IgD-negative memory B cell (primary cell): Measurements from ENCODE around the gene CDK10. TPM values are rescaled to one million over a fixed set of nuclear protein-coding genes. Genes with fewer than 3 reads are reported as not detected.

Source experiments
- H3K27ac Mint-ChIP-seq, 3 donors: one replicate each; pipeline ENCODE4 v1.8.0; 2020 to 2022; ENCODE audit warnings: mild to moderate bottlenecking in 3 of 3, mixed read lengths in 3 of 3, moderate library complexity in 1 of 3
- H3K27me3 Mint-ChIP-seq: one replicate; pipeline ENCODE4 v1.8.0; 2021; ENCODE audit warnings: mixed read lengths
- H3K36me3 Mint-ChIP-seq: one replicate; pipeline ENCODE4 v1.8.0; 2020; ENCODE audit warnings: mild to moderate bottlenecking, mixed read lengths
- H3K4me1 Mint-ChIP-seq, 3 donors: one replicate each; pipeline ENCODE4 v1.8.0; 2020 to 2022; ENCODE audit warnings: mixed read lengths in 3 of 3, mild to moderate bottlenecking in 1 of 3
- H3K4me3 Mint-ChIP-seq, 4 donors: one replicate each; pipeline ENCODE4 v1.8.0; 2020 to 2022; ENCODE audit warnings: mild to moderate bottlenecking in 4 of 4, mixed read lengths in 4 of 4, moderate library complexity in 3 of 4
- H3K9me3 Mint-ChIP-seq, 3 donors: one replicate each; pipeline ENCODE4 v1.8.0; 2020 to 2021; ENCODE audit warnings: mixed read lengths in 3 of 3, mild to moderate bottlenecking in 1 of 3
- polyA plus RNA-seq: library from polyadenylated mRNA; unstranded; fragments of 300-500 nt; fragmentation: Illumina TruSeq; gene quantifications from one replicate; pipeline ENCODE4 v1.2.3, GENCODE V29; 2021

The CDK10 gene
- polyA plus RNA-seq, 1 donor from 2014 or later, result 24.0 TPM

DNA sequence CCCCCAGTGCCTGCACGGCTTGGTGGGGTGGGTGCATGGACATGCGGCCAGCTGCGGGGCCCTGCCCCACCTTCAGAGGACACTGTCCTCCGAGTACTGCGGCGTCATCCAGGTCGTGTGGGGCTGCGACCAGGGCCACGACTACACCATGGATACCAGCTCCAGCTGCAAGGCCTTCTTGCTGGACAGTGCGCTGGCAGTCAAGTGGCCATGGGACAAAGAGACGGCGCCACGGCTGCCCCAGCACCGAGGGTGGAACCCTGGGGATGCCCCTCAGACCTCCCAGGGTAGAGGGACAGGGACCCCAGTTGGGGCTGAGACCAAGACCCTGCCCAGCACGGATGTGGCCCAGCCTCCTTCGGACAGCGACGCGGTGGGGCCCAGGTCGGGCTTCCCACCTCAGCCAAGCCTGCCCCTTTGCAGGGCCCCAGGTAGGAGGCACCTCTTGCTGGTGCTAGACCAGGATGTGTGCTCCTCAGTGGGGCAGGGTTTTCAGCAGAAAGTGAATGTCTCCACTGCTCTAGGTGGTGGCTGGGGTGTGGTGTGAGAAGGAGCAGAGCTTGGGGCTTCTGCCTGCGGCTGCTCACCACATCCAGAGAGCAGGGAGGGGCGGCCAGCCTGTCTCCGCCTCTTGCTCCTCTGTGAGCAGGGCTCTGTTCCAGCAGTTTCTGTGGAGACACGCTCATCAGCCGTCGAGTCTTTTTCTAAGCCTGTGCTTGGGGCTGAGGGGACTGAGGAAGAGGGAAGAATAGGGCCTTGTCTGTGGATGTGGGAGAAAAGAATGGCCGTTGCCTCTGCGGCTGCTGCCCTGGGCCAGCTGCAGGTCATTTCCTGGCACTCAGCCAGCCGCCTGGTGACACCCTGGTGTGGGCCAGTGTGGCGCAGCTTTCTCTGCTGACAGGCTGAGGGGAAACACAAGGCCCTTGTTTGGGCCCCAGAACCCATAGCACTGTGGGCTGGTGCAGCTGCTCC is 37.1 kb downstream of the CDK10 start:
- Mint-ChIP-seq H3K27ac (peak overlapping the region; percentile 95 to 99 (median 96)), H3K4me1 (peaks cover 15 to 22% (median 20%) of the 10 kb centered on the region in 3 donors), H3K36me3 (peaks cover 4% of the 10 kb centered on the region), H3K9me3 (no peaks in the 10 kb centered on the region), H3K27me3 (no peaks in the 10 kb centered on the region), H3K4me3 (peak overlapping the region; percentile 92 to 98 (median 94))

DNA sequence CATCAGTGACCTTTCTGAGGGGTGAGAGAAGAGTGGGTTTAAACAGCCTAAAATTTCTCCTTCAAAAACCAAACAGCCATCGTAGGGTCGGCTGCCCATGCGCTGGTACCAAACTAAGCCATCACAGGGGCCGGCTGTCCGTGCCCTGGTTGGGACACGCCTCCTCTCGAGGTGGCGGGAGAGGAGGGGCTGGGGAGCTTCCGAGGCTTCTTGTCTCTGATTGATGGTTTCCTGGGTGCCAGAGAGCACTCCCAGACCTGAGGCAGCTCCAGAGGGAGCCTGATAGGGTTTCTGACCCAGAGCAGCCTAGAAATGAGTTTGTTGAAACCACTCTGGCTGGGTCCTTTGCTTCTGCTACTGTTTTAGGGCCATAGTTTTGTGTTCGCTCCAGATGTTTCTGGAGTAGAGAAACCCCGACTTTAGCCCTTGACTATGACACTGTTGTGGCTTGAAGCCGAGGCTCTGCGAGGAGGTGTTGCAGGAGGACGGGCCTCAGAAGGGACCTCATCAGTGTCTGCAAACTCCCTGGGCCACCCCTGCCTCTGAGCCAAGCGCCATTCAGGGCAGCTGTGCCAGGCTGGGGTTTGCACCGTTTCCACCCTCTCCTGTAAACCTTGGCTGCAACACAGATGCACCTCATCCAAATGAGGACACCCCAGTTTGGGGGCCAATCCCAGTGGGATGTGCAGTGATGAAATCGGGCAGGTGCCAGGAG is 41.1 kb downstream of the CDK10 start:
- H3K4me1 Mint-ChIP-seq, result peaks cover 15 to 19% (median 16%) of the 10 kb centered on the region in 3 donors
- H3K27ac Mint-ChIP-seq, result peak overlapping the region in 1 of 3 donors; percentile 25
- no peaks in the 10 kb centered on the region for H3K27me3 Mint-ChIP-seq
- H3K9me3 Mint-ChIP-seq, result no peaks in the 10 kb centered on the region
- peak overlapping the region in 3 of 4 donors; percentile 3 to 84 (median 35) for H3K4me3 Mint-ChIP-seq
- H3K36me3 Mint-ChIP-seq, result peaks cover 4% of the 10 kb centered on the region

DNA sequence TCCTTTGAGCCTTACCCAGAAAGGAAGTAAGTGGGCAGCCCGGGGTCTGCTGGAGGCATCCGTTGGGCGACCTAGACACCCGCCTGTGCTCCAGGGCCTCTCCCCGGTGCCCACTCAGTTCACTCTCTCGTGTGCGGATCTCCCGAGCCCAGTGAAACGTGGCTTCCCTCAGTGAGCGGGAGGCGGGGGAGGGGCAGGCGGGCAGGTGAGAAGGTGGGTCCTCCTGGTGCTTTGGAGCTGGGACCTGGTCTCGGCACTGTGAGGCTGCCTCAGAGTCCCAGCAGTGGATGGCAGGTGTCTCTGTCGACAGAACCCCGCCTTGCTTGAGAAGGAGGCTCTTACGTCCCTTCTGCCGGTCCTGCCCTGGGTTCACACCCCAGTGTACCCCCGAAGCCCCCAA is 42.8 kb downstream of the CDK10 start:
- H3K27me3 Mint-ChIP-seq, result no peaks in the 10 kb centered on the region
- peaks cover 8 to 10% (median 9%) of the 10 kb centered on the region in 3 donors for H3K4me1 Mint-ChIP-seq
- H3K4me3 Mint-ChIP-seq, result no peak overlapping the region
- no peaks in the 10 kb centered on the region for H3K36me3 Mint-ChIP-seq
- no peaks in the 10 kb centered on the region for H3K9me3 Mint-ChIP-seq
- no peak overlapping the region for H3K27ac Mint-ChIP-seq

DNA sequence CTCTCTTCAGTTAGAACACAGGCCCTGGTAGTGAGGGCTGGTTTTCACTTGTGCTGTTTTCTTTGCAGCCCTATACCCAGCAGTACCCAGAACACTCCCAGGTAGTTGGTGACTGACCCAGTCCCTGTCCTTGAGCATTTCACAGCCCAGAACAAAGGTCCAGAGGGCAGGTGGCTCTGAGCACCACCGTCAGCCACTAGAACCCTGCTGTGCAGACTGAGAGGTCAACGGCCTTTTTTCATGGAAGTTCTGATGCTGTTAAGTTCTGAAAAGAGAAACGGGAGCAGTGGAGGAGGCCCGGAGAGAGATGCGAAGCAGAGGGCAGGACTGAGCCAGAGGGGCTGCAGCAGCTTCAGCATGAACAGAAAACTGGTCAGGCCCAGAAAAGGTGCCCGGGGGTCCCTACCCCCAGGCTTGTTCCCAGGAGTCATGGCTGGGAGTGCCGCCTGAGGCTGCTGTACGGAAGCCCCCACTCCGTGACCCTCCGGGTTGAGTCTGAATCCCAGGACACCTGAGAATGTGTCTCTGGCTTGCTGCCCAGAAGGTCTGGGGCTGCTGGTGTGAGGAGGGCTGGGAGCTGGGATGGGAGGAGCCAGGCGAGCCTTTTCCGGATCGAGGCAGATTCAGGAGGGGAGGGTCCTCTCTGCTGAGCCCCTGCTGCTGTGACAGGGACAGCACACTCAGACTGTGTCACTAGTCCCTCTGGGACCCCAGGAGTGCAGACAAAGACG is 43.5 kb downstream of the CDK10 start:
- Mint-ChIP-seq H3K27ac (peak overlapping the region in 1 of 3 donors; percentile 59), H3K4me3 (no peak overlapping the region), H3K9me3 (no peaks in the 10 kb centered on the region), H3K4me1 (peaks cover 4 to 10% (median 8%) of the 10 kb centered on the region in 3 donors), H3K36me3 (no peaks in the 10 kb centered on the region), H3K27me3 (no peaks in the 10 kb centered on the region)

DNA sequence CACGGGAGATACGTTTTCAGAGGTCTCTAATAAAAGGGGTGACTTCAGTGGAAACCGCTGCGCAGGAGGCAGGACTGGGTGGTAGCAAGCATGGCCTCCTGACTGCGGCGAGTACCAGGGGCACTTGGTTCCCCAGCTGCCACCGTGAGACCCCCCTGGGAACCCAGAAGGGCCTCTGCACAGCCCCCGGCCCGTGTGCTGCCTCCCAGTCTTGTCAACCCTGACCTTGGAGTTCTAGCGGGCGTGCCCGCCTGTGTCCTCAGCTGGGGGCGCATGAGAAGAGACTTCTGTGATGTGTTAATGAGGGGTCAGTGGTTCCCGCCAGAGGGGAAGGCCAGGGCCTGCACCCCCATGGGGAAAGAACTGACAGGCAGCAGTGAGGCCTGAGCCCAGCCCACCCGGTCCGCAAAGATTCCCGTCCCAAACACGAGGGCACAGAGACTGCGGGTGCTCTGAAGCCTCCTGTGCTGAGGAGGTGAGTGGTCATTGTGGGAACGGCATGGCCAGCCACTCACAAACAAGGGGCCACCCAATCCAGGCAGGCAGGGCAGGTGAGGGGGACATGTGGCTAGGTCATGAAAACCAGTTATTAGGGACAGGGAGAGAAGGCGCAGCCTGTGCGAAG is 44.2 kb downstream of the CDK10 start:
- no peaks in the 10 kb centered on the region for H3K36me3 Mint-ChIP-seq

DNA sequence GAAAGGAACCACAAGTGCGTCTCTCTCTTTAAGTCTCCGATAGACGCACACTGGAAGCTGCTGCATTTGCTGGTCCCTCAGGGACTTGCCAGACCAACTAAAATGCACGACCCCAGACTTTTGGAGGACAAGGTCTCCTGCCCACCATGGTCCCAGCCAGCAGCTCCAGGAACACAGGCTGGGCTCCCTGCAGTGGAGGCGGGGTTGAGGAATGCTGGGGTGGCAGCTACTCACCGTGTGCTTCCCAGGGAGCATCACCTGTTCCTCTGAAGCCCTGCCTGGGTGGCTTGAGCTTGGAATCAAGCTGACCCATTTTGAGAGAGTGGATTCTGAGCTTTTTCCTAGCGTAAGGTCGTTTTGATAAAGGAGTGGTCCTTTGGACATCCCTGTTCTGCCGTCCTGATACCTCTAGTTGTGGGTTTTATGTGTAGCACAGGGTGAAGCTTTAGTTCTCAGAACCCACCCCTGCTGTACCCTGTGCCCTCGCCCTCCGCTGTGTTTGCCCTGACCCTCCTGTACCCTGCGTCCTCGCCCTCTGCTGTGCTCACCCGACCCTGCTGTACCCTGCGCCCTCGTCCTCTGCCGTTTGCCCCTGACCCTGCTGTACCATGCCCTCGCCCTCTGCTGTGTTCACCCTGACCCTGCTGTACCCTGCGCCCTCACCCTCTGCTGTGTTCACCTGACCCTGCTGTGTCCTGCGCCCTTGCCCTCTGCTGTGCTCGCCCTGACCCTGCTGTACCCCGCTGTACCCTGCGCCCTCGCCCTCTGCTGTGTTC is 45.8 kb downstream of the CDK10 start:
- Mint-ChIP-seq H3K4me3 (no peak overlapping the region), H3K27me3 (no peaks in the 10 kb centered on the region)

More for the DNA sequence above, 44.2 kb downstream of the CDK10 start:
- Mint-ChIP-seq H3K27ac (no peak overlapping the region), H3K4me3 (no peak overlapping the region), H3K4me1 (peaks cover 4 to 10% (median 8%) of the 10 kb centered on the region in 3 donors), H3K27me3 (no peaks in the 10 kb centered on the region), H3K9me3 (no peaks in the 10 kb centered on the region)

DNA sequence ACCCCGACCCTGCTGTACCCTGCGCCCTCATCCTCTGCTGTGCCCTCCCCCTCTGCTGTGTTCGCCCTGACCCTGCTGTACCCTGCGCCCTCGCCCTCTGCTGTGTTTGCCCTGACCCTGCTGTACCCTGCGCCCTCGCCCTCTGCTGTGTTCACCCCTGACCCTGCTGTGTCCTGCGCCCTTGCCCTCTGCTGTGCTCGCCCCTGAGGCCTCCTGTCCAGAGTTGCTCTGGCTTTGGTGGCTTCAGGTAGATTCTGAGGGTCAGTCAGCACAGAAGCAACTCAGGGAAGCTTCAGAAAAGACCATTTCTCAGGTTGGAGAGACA is 46.4 kb downstream of the CDK10 start:
- Mint-ChIP-seq H3K27ac (no peak overlapping the region), H3K27me3 (no peaks in the 10 kb centered on the region), H3K4me3 (no peak overlapping the region), H3K4me1 (peaks cover 1 to 12% (median 10%) of the 10 kb centered on the region in 3 donors), H3K36me3 (no peaks in the 10 kb centered on the region), H3K9me3 (no peaks in the 10 kb centered on the region)

More for the DNA sequence above, 45.8 kb downstream of the CDK10 start:
- H3K27ac Mint-ChIP-seq, result peak overlapping the region in 1 of 3 donors; percentile 67
- H3K4me1 Mint-ChIP-seq, result peaks cover 1 to 10% (median 9%) of the 10 kb centered on the region in 3 donors
- H3K9me3 Mint-ChIP-seq, result no peaks in the 10 kb centered on the region
- no peaks in the 10 kb centered on the region for H3K36me3 Mint-ChIP-seq

DNA sequence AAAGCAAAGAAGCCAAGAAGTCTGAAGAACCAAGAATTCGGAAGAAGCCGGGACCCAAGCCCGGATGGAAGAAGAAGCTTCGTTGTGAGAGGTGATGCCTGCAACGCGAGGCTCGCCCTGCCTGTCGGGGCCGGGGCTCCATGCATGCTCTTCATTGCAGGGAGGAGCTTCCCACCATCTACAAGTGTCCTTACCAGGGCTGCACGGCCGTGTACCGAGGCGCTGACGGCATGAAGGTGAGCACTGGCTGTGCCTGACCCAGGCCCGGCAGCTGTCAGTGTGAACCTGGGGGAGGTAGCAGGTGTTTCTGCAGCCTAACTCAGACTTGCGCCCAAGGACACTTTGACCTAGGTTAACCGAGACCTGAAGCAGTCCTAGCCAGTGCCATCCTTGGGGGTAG is 46.8 kb downstream of the CDK10 start:
- Mint-ChIP-seq H3K9me3 (no peaks in the 10 kb centered on the region), H3K4me1 (peaks cover 1 to 12% (median 10%) of the 10 kb centered on the region in 3 donors), H3K36me3 (no peaks in the 10 kb centered on the region), H3K27me3 (no peaks in the 10 kb centered on the region), H3K4me3 (no peak overlapping the region), H3K27ac (no peak overlapping the region)

DNA sequence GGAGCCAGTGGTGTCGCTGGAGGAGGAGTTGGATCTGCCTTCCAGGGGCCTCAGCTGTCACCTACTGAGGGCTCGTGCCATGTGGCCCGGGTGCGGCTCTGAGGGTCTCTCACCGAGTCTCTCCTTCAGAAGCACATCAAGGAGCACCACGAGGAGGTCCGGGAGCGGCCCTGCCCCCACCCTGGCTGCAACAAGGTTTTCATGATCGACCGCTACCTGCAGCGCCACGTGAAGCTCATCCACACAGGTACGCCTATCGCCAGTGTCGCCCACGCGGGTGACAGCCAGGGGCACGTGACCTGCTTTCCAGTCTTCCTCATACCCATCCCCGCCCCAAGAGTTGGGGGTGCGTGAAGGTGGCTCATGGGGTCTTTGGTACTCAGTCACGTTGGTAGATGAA is 47.3 kb downstream of the CDK10 start:
- H3K4me3 Mint-ChIP-seq, result no peak overlapping the region
- no peaks in the 10 kb centered on the region for H3K36me3 Mint-ChIP-seq
- H3K4me1 Mint-ChIP-seq, result peaks cover 1 to 12% (median 8%) of the 10 kb centered on the region in 3 donors

DNA sequence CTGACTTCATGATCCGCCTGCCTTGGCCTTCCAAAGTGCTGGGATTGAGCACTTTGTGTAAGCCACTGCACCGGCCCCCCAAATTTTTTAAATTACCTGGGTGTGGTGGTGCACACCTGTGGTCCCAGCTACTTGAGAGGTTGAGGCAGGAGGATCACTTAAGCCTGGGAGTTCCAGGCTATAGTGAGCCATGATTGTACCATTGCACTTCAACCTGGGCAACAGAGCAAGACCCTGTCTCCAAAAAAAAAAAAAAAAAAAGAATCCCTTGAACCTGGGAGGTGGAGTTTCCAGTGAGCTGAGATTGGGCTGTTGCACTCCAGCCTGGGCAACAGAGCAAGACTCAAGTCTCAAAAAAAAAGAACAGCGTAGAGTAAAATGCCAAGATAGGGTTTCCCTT is 50.1 kb downstream of the CDK10 start:
- Mint-ChIP-seq H3K27ac (no peak overlapping the region), H3K9me3 (no peaks in the 10 kb centered on the region), H3K36me3 (no peaks in the 10 kb centered on the region), H3K27me3 (no peaks in the 10 kb centered on the region), H3K4me3 (no peak overlapping the region), H3K4me1 (peaks cover 1 to 16% (median 11%) of the 10 kb centered on the region in 3 donors)

More for the DNA sequence above, 47.3 kb downstream of the CDK10 start:
- Mint-ChIP-seq H3K27ac (peak overlapping the region in 1 of 3 donors; percentile 62), H3K27me3 (no peaks in the 10 kb centered on the region), H3K9me3 (no peaks in the 10 kb centered on the region)

DNA sequence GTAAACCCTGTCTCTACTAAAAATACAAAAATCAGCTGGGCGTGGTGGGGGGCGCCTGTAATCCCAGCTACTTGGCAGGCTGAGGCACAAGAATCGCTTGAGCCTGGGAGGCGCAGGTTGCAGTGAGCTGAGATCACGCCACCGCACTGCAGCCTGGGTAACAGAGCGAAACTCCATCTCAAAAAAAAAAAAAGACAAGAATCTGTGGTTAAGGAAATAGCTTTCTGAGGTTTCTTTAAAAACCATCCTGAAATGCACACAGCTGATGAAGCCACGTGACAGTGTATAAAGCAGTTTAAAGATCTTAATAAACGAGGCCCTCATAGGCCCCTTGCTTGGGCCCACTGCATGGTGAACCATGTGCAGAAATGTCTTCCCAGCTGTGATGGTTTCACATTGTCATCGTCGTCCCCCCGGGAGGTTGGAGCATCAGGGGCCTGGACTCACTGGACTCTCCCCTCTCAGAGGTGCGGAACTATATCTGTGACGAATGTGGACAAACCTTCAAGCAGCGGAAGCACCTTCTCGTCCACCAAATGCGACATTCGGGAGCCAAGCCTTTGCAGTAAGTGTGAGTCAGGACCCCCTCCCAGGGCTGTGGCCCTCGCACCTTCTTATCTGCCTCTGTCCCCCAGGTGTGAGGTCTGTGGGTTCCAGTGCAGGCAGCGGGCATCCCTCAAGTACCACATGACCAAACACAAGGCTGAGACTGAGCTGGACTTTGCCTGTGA is 51.0 kb downstream of the CDK10 start:
- Mint-ChIP-seq H3K27ac (peak overlapping the region in 2 of 3 donors; percentile 39 to 71), H3K27me3 (no peaks in the 10 kb centered on the region), H3K36me3 (no peaks in the 10 kb centered on the region), H3K9me3 (no peaks in the 10 kb centered on the region), H3K4me1 (peaks cover 0 to 14% (median 7%) of the 10 kb centered on the region in 3 donors), H3K4me3 (peak overlapping the region in 1 of 4 donors; percentile 23)

DNA sequence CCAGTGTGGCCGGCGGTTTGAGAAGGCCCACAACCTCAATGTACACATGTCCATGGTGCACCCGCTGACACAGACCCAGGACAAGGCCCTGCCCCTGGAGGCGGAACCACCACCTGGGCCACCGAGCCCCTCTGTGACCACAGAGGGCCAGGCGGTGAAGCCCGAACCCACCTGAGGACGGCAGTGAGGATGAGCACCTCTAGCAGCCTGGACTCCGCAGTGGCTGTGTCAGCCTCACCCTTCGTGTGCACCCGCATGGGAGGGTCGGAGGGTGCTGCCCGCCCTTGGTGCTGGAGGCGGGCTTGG is 51.5 kb downstream of the CDK10 start:
- no peaks in the 10 kb centered on the region for H3K27me3 Mint-ChIP-seq
- H3K36me3 Mint-ChIP-seq, result no peaks in the 10 kb centered on the region
- peaks cover 0 to 17% (median 7%) of the 10 kb centered on the region in 3 donors for H3K4me1 Mint-ChIP-seq
- H3K9me3 Mint-ChIP-seq, result no peaks in the 10 kb centered on the region
- H3K4me3 Mint-ChIP-seq, result no peak overlapping the region
- no peak overlapping the region for H3K27ac Mint-ChIP-seq

DNA sequence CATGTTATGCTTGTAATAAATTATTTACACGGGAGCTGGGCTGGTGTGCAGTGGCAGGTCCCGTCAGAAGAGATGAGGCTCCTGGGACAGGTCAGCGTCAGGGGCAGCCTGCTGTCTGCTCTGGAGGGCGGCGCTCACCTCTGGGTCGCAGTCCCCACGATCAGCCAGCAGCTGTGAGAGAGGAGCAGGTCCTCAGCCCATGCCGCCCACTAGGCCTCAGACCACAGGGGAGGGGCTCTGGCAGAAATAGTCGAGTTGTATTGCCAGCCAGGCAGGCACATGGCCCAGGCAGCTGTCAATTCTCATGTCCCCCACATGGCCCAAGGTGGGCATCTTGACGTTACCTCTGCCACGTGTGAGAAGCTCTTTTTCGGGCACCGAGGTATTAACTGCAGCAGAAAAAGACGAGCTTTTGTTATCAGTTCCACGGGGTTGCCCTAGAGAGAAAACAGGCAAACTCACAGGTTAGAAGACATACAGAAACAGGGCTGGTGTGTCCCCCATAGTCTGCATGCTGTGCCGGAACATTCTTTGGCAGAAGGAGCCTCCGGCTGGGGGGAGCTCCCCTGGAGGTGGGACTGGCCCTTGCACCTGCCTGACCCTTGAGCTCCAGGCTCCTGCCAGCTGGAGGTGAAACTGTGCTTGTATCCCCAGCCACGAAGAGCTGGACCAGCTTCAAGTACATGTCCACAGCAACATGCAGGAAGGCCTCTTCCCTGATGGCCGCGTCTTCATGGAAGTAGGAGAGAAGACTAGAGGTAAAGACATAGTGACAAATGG is 52.2 kb downstream of the CDK10 start:
- Mint-ChIP-seq H3K27ac (no peak overlapping the region), H3K9me3 (no peaks in the 10 kb centered on the region), H3K4me3 (no peak overlapping the region), H3K27me3 (no peaks in the 10 kb centered on the region), H3K36me3 (no peaks in the 10 kb centered on the region), H3K4me1 (peaks cover 0 to 17% (median 7%) of the 10 kb centered on the region in 3 donors)
